Liver (tissue), 9 donors: ENCODE measurements around the gene EML2. TPM values are rescaled to one million over a fixed set of nuclear protein-coding genes. Genes with fewer than 3 reads are reported as not detected.

Experiments used
- DNase-seq: peaks from one replicate; pipeline ENCODE4 v3.0.0-alpha.2; 2017; ENCODE audit warnings: low spot score
- H3K27ac ChIP-seq, 2 donors: one replicate each; pipeline ENCODE4 v1.7.0; 2013; ENCODE audit warnings: inconsistent platforms in 2 of 2, low read length in 2 of 2, control low read depth in 1 of 2, low read depth in 1 of 2, mild to moderate bottlenecking in 1 of 2
- H3K27me3 ChIP-seq, 4 donors: one replicate each; pipeline versions ENCODE4 v1.6.1 to v1.7.0; 2013; ENCODE audit warnings: low read length in 3 of 4, inconsistent platforms in 1 of 4, mild to moderate bottlenecking in 1 of 4, moderate library complexity in 1 of 4; ENCODE audit not compliant: control insufficient read depth in 4 of 4, insufficient read depth in 4 of 4
- H3K36me3 ChIP-seq, 4 donors: one replicate each; pipeline versions ENCODE4 v1.6.1 to v1.7.0; 2013; ENCODE audit warnings: low read length in 3 of 4, mild to moderate bottlenecking in 3 of 4, low read depth in 1 of 4, moderate library complexity in 1 of 4; ENCODE audit not compliant: control insufficient read depth in 4 of 4, insufficient read depth in 3 of 4
- H3K4me1 ChIP-seq, 4 donors: one replicate each; pipeline versions ENCODE4 v1.6.1 to v1.7.0; 2013; ENCODE audit warnings: low read length in 3 of 4, mild to moderate bottlenecking in 3 of 4, moderate library complexity in 1 of 4; ENCODE audit not compliant: control insufficient read depth in 4 of 4, insufficient read depth in 4 of 4
- H3K4me3 ChIP-seq, 3 donors: one replicate each; pipeline versions ENCODE4 v1.6.1 to v1.7.0; 2013; ENCODE audit warnings: low read length in 3 of 3, control low read depth in 1 of 3, low read depth in 1 of 3, mild to moderate bottlenecking in 1 of 3
- H3K9ac ChIP-seq, 2 donors: one replicate each; pipeline ENCODE4 v1.7.0; 2013; ENCODE audit warnings: low read length in 2 of 2, mild to moderate bottlenecking in 2 of 2, moderate library complexity in 2 of 2, control low read depth in 1 of 2, low read depth in 1 of 2
- H3K9me3 ChIP-seq, 4 donors: one replicate each; pipeline versions ENCODE4 v1.6.1 to v1.7.0; 2013; ENCODE audit warnings: low read length in 3 of 4; ENCODE audit not compliant: control insufficient read depth in 4 of 4
- EGR1 ChIP-seq, 2 donors: IDR thresholded peaks; 2 replicates each; pipeline ENCODE4 v1.6.1; 2016 to 2018; ENCODE audit warnings: antibody characterized with exemption in 2 of 2, low read depth in 2 of 2
- FOXA1 ChIP-seq: IDR thresholded peaks from 2 replicates; pipeline ENCODE4 v1.6.1; 2016; ENCODE audit warnings: antibody characterized with exemption
- FOXA2 ChIP-seq: IDR thresholded peaks from 2 replicates; pipeline ENCODE4 v1.6.1; 2016; ENCODE audit warnings: antibody characterized with exemption
- GABPA ChIP-seq, 2 donors: IDR thresholded peaks in 1 of 2; conservative IDR thresholded peaks in 1 of 2; 2 replicates each; pipeline ENCODE4 v1.6.1; 2016; ENCODE audit warnings: antibody characterized with exemption in 2 of 2, mild to moderate bottlenecking in 1 of 2, moderate library complexity in 1 of 2
- HNF4A ChIP-seq, 2 donors: conservative IDR thresholded peaks; 2 replicates each; pipeline ENCODE4 v1.6.1; 2016; ENCODE audit warnings: antibody characterized with exemption in 2 of 2, mild to moderate bottlenecking in 2 of 2
- HNF4G ChIP-seq: IDR thresholded peaks from 2 replicates; pipeline ENCODE4 v1.6.1; 2016; ENCODE audit warnings: antibody characterized with exemption
- JUND ChIP-seq, 2 donors: IDR thresholded peaks; 2 replicates each; pipeline ENCODE4 v1.6.1; 2016; ENCODE audit warnings: antibody characterized with exemption in 2 of 2
- NR2F2 ChIP-seq: IDR thresholded peaks from 2 replicates; pipeline ENCODE4 v1.6.1; 2016; ENCODE audit warnings: antibody characterized with exemption
- RAD21 ChIP-seq, 2 donors: IDR thresholded peaks; 2 replicates each; pipeline ENCODE4 v1.6.1; 2016; ENCODE audit warnings: antibody characterized with exemption in 2 of 2, mild to moderate bottlenecking in 2 of 2
- REST ChIP-seq: IDR thresholded peaks from 2 replicates; pipeline ENCODE4 v1.6.1; 2016; ENCODE audit warnings: antibody characterized with exemption, mild to moderate bottlenecking
- SP1 ChIP-seq: IDR thresholded peaks from 2 replicates; pipeline ENCODE4 v1.6.1; 2018; ENCODE audit warnings: antibody characterized with exemption, mild to moderate bottlenecking
- TAF1 ChIP-seq: conservative IDR thresholded peaks from 2 replicates; pipeline ENCODE4 v1.6.1; 2016; ENCODE audit warnings: antibody characterized with exemption, mild to moderate bottlenecking
- WGBS: extraction: QIAGEN DNeasy Blood & Tissue Kit; methylation state at CpG from one replicate; pipeline ENCODE4 v1.1.7; 2013; 5-methylcytosine and 5-hydroxymethylcytosine counted together
- polyA plus RNA-seq, 2 donors: library from polyadenylated mRNA; stranded (reverse) in 1 of 2; unstranded in 1 of 2; fragments of 200-250 nt in 1 of 2; fragments of >200 nt in 1 of 2; fragmentation: Nextera tagmentation in 1 of 2; extraction: Ambion mirVana in 1 of 2; gene quantifications; one replicate each; pipeline versions ENCODE4 v1.2.1 to v1.2.3, GENCODE V29; 2013 to 2015
- total RNA-seq, 2 donors: library from RNA; depleted of rRNA; stranded (reverse); fragments of >200 nt; gene quantifications; one replicate each; pipeline ENCODE4 v1.2.3, GENCODE V29; 2014
- TF ChIP-seq, protein P1 (sequence below): IDR thresholded peaks from 2 replicates; pipeline ENCODE4 v1.6.1; 2016; ENCODE audit warnings: antibody characterized with exemption
- TF ChIP-seq, protein P2 (sequence below): fragments of 150-350 bp; IDR thresholded peaks from 2 replicates; pipeline ENCODE4 v1.5.1; 2017; ENCODE audit warnings: improper control_type of control experiment, low read depth, low read length; ENCODE audit not compliant: missing input control
- TF ChIP-seq, protein P3 (sequence below): IDR thresholded peaks from 2 replicates; pipeline ENCODE4 v1.6.1; 2016; ENCODE audit warnings: antibody characterized with exemption
- TF ChIP-seq, protein P4 (sequence below): IDR thresholded peaks from 2 replicates; pipeline ENCODE4 v1.6.1; 2016; ENCODE audit warnings: antibody characterized with exemption
- donor health status: healthy.
- donor health status: healthy.
- donor health status: healthy.
- donor health status: healthy.
- donor health status: healthy.

The EML2 gene
- total and polyA plus RNA-seq, 4 donors: 1.1 to 10.4 (median 9.0) TPM

GRCh38 chr19:45600340-45600885 is 38.8 kb downstream of the EML2 start:
- Histone ChIP-seq H3K36me3 (no peaks in the 10 kb centered on the region), H3K27ac (peak overlapping the region in 1 of 2 donors; percentile 46), H3K9ac (no peak overlapping the region), H3K9me3 (no peaks in the 10 kb centered on the region), H3K4me1 (peaks cover 0 to 11% (median under 1%) of the 10 kb centered on the region in 4 donors), H3K4me3 (no peak overlapping the region), H3K27me3 (peaks cover 0 to 7% (median 5%) of the 10 kb centered on the region in 4 donors)
- TF ChIP-seq REST (no peak), GABPA (IDR thresholded peaks at IDR 0.05 in 1 of 2, conservative IDR thresholded peaks at IDR 0.05 in 1 of 2) (no peak), JUND (IDR thresholded peaks at IDR 0.05) (no peak), SP1 (no peak), RAD21 (IDR thresholded peaks at IDR 0.05) (no peak), HNF4A (conservative IDR thresholded peaks at IDR 0.05) (no peak), FOXA2 (no peak), EGR1 (IDR thresholded peaks at IDR 0.05; ENCODE audit: low read depth in 2 of 2) (no peak), HNF4G (no peak)
- TF ChIP-seq, protein P1, sequence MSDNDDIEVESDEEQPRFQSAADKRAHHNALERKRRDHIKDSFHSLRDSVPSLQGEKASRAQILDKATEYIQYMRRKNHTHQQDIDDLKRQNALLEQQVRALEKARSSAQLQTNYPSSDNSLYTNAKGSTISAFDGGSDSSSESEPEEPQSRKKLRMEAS: no peak
- TF ChIP-seq, protein P2, sequence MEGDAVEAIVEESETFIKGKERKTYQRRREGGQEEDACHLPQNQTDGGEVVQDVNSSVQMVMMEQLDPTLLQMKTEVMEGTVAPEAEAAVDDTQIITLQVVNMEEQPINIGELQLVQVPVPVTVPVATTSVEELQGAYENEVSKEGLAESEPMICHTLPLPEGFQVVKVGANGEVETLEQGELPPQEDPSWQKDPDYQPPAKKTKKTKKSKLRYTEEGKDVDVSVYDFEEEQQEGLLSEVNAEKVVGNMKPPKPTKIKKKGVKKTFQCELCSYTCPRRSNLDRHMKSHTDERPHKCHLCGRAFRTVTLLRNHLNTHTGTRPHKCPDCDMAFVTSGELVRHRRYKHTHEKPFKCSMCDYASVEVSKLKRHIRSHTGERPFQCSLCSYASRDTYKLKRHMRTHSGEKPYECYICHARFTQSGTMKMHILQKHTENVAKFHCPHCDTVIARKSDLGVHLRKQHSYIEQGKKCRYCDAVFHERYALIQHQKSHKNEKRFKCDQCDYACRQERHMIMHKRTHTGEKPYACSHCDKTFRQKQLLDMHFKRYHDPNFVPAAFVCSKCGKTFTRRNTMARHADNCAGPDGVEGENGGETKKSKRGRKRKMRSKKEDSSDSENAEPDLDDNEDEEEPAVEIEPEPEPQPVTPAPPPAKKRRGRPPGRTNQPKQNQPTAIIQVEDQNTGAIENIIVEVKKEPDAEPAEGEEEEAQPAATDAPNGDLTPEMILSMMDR: no peak
- WGBS: 36% methylated on average over 5 of the region's 5 CpGs
- no peak for DNase-seq

- no peaks in the 10 kb centered on the region for H3K9me3 ChIP-seq
- no peak for DNase-seq
- H3K4me1 ChIP-seq: peaks cover 0 to 11% (median under 1%) of the 10 kb centered on the region in 4 donors
- 15% methylated on average over 13 of the region's 13 CpGs for WGBS
- H3K9ac ChIP-seq: no peak overlapping the region
- peaks cover 0 to 7% (median 5%) of the 10 kb centered on the region in 4 donors for H3K27me3 ChIP-seq
- no peak overlapping the region for H3K4me3 ChIP-seq
- H3K36me3 ChIP-seq: no peaks in the 10 kb centered on the region
- peak overlapping the region in 1 of 2 donors; percentile 46 for H3K27ac ChIP-seq
- TF ChIP-seq EGR1 (IDR thresholded peaks at IDR 0.05; ENCODE audit: low read depth in 2 of 2) (no peak), JUND (IDR thresholded peaks at IDR 0.05) (no peak), GABPA (IDR thresholded peaks at IDR 0.05 in 1 of 2, conservative IDR thresholded peaks at IDR 0.05 in 1 of 2) (no peak), REST (no peak), RAD21 (IDR thresholded peaks at IDR 0.05) (no peak), NR2F2 (no peak), FOXA1 (no peak), FOXA2 (no peak), TAF1 (no peak), SP1 (no peak)
- TF ChIP-seq, protein P3, sequence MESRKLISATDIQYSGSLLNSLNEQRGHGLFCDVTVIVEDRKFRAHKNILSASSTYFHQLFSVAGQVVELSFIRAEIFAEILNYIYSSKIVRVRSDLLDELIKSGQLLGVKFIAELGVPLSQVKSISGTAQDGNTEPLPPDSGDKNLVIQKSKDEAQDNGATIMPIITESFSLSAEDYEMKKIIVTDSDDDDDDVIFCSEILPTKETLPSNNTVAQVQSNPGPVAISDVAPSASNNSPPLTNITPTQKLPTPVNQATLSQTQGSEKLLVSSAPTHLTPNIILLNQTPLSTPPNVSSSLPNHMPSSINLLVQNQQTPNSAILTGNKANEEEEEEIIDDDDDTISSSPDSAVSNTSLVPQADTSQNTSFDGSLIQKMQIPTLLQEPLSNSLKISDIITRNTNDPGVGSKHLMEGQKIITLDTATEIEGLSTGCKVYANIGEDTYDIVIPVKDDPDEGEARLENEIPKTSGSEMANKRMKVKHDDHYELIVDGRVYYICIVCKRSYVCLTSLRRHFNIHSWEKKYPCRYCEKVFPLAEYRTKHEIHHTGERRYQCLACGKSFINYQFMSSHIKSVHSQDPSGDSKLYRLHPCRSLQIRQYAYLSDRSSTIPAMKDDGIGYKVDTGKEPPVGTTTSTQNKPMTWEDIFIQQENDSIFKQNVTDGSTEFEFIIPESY: no peak
- TF ChIP-seq, protein P4, sequence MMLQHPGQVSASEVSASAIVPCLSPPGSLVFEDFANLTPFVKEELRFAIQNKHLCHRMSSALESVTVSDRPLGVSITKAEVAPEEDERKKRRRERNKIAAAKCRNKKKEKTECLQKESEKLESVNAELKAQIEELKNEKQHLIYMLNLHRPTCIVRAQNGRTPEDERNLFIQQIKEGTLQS: no peak
- TF ChIP-seq, protein P2: no peak
- TF ChIP-seq, protein P1: no peak
Measured at GRCh38 chr19:45599286-45599685, 39.9 kb downstream of the EML2 start.
